ENCODE measurements around the gene HAO1.

DNA sequence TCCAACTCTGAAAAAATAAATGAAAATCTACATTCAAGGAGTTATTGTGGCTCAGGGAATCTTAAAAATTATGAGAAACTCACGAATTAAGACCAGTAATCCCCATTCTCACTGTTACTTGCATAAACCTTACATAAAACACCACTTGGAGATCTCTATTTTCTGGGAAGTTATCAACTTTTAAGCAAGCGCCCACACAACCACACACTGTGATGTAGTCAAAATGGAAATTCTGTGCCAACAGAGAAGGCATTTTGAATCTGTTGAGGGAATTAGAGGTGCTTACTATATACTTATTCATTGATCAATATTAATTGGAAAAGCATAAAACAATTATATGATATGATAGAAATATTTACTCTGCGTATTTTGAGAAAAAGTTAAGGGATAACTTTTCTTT lies 58.7 kb downstream of the HAO1 start:
- no peak for TF ChIP-seq POLR2A (IDR thresholded peaks at IDR 0.05)
- TF ChIP-seq, protein P1, sequence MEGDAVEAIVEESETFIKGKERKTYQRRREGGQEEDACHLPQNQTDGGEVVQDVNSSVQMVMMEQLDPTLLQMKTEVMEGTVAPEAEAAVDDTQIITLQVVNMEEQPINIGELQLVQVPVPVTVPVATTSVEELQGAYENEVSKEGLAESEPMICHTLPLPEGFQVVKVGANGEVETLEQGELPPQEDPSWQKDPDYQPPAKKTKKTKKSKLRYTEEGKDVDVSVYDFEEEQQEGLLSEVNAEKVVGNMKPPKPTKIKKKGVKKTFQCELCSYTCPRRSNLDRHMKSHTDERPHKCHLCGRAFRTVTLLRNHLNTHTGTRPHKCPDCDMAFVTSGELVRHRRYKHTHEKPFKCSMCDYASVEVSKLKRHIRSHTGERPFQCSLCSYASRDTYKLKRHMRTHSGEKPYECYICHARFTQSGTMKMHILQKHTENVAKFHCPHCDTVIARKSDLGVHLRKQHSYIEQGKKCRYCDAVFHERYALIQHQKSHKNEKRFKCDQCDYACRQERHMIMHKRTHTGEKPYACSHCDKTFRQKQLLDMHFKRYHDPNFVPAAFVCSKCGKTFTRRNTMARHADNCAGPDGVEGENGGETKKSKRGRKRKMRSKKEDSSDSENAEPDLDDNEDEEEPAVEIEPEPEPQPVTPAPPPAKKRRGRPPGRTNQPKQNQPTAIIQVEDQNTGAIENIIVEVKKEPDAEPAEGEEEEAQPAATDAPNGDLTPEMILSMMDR (IDR thresholded peaks at IDR 0.05): no peak
